Renal cortical epithelial cell (primary cell): ENCODE results near the gene MYO1E. TPM values are rescaled to one million over a fixed set of nuclear protein-coding genes. Genes with fewer than 3 reads are reported as not detected.
A peak's percentile ranks its signal among the peaks of the same experiment; 100 is the strongest.
"Not testable (repeated sequence)": the region's sequence is repeated elsewhere in the genome, so short reads cannot be mapped to it uniquely, and the experiment has no call there.

Source experiments
- DNase-seq: peaks from one replicate; pipeline ENCODE4 v3.0.0-alpha.2; 2011; ENCODE audit warnings: low read depth
- total RNA-seq: library from RNA; depleted of rRNA; stranded (reverse); fragments of >200 nt; gene quantifications from 2 replicates; pipeline ENCODE4 v1.2.3, GENCODE V29; 2014

The MYO1E gene
- total RNA-seq, 1 donor from 2014 or later, result 694 TPM

- DNase-seq, result peak; percentile 94
Measured at GRCh38 chr15:59294574-59295260, 78.0 kb downstream of the MYO1E start.

GRCh38 chr15:59292442-59293151 lies 80.1 kb downstream of the MYO1E start:
- DNase-seq, result peak; percentile 72

- DNase-seq, result no peak
Measured at GRCh38 chr15:59291213-59291549, 81.5 kb downstream of the MYO1E start.

GRCh38 chr15:59290295-59291212 lies 82.1 kb downstream of the MYO1E start:
- no peak for DNase-seq

GRCh38 chr15:59289574-59289973 lies 83.1 kb downstream of the MYO1E start:
- no peak for DNase-seq

GRCh38 chr15:59283717-59284391 lies 88.8 kb downstream of the MYO1E start:
- peak; percentile 95 for DNase-seq

GRCh38 chr15:59282515-59283337 lies 89.9 kb downstream of the MYO1E start:
- peak; percentile 70 for DNase-seq

- no peak for DNase-seq
Measured at GRCh38 chr15:59281699-59282098, 91.0 kb downstream of the MYO1E start.

- no peak for DNase-seq
Measured at GRCh38 chr15:59280855-59281254, 91.8 kb downstream of the MYO1E start.

- not testable (repeated sequence) for DNase-seq
Measured at GRCh38 chr15:59280292-59280691, 92.4 kb downstream of the MYO1E start.

GRCh38 chr15:59279023-59279422 lies 93.6 kb downstream of the MYO1E start:
- DNase-seq, result no peak

GRCh38 chr15:59278120-59278519 lies 94.6 kb downstream of the MYO1E start:
- no peak for DNase-seq

GRCh38 chr15:59276225-59277178 lies 96.2 kb downstream of the MYO1E start:
- DNase-seq, result no peak

- DNase-seq, result peak; percentile 90
Measured at GRCh38 chr15:59274126-59274970, 98.3 kb downstream of the MYO1E start.

- no peak for DNase-seq
Measured at GRCh38 chr15:59273234-59273633, 99.4 kb downstream of the MYO1E start.

- DNase-seq, result no peak
Measured at GRCh38 chr15:59271595-59272201, 101.0 kb downstream of the MYO1E start.

GRCh38 chr15:59268852-59269407 lies 103.7 kb downstream of the MYO1E start:
- no peak for DNase-seq
